Measurements from ENCODE around the gene PDAP1. TPM values are rescaled to one million over a fixed set of nuclear protein-coding genes. Genes with fewer than 3 reads are reported as not detected.

The PDAP1 gene
- polyA plus RNA-seq, 1 experiment: 62.0 TPM

DNA sequence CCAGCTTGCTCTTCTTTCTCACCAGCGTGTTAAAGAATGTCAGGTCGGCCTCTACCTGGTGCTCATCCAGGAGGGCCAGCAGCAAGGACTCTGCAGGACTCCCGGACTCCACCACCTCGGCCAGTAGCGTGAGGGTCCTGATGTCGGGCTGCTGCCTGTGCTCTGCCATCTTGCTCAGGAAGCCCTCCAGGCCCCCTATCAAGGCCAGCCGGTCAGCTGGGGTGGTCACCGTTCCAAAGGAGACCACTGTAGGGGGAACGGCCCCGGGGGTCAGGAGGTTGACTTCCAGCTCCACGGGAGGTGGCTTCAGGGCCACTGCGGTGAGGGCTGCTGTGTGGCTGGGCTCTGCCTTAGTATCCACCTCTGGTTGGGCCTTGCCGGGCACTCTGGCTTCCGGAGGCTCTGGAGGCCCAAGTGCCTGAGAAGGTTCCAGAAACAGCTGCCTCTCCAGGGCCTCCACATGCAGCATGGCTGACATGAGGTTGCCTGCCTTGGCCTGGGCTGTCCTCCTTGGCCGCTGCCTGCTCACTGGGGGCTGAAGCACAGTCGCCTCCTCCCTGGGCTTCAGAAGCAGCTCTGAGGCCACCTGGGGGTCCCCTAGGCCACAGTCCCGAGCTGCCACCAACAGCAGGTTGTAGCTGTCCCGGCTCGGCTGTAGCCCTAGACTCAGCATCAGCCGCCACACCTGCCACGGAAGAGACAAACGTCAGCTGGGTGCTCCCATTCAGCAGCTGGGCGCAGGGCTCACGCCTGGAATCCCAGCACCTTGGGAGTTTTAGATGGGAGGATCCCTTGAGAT, 16.7 kb upstream of the PDAP1 start:
- no peak overlapping the region for H3K4me3 ChIP-seq (ENCODE audit: low read depth, low read length)
- TF ChIP-seq, protein P1, sequence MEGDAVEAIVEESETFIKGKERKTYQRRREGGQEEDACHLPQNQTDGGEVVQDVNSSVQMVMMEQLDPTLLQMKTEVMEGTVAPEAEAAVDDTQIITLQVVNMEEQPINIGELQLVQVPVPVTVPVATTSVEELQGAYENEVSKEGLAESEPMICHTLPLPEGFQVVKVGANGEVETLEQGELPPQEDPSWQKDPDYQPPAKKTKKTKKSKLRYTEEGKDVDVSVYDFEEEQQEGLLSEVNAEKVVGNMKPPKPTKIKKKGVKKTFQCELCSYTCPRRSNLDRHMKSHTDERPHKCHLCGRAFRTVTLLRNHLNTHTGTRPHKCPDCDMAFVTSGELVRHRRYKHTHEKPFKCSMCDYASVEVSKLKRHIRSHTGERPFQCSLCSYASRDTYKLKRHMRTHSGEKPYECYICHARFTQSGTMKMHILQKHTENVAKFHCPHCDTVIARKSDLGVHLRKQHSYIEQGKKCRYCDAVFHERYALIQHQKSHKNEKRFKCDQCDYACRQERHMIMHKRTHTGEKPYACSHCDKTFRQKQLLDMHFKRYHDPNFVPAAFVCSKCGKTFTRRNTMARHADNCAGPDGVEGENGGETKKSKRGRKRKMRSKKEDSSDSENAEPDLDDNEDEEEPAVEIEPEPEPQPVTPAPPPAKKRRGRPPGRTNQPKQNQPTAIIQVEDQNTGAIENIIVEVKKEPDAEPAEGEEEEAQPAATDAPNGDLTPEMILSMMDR (IDR thresholded peaks at IDR 0.05; ENCODE audit: insufficient read depth, low read depth, low read length): no peak
- no peaks in the 10 kb centered on the region for H3K27me3 ChIP-seq (ENCODE audit: control insufficient read depth, insufficient read depth, low read length)
- H3K36me3 ChIP-seq (ENCODE audit: control insufficient read depth, insufficient read depth, low read length): peaks cover 28% of the 10 kb centered on the region
- POLR2A ChIA-PET: no interaction called here
- no peak for DNase-seq (ENCODE audit: low read depth)
- CTCF ChIA-PET: interaction anchor here (0.6 to 0.9 kb wide), 3 partner anchors 9 to 513 kb away, joined by 3 read pairs; no protein-coding TSS in a partner anchor

DNA sequence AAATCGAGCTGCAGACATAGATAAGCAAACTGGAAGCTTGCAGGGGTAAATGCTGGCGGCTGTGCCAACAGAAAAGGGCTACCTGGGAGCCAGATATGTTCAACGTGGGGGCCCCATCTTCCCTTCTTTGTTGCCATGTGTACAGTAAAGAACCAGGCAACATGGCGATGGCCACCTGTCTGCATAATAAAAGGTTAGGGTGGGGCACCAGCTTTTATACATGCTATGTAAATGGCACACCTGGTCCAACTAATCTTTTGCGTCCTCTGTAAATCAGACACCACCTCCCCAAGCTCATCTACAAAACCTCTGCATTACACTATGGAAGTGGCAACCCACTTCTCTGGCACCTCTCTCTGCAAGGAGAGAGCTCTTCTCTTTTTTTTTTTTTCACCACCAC, 14.2 kb upstream of the PDAP1 start:
- Histone ChIP-seq H3K4me3 (ENCODE audit: low read depth, low read length) (no peak overlapping the region), H3K27me3 (ENCODE audit: control insufficient read depth, insufficient read depth, low read length) (no peaks in the 10 kb centered on the region), H3K36me3 (ENCODE audit: control insufficient read depth, insufficient read depth, low read length) (peaks cover 35% of the 10 kb centered on the region)
- no peak for DNase-seq (ENCODE audit: low read depth)
- ChIA-PET CTCF (no interaction called here), POLR2A (no interaction called here)
- TF ChIP-seq, protein P1 (IDR thresholded peaks at IDR 0.05; ENCODE audit: insufficient read depth, low read depth, low read length): no peak

DNA sequence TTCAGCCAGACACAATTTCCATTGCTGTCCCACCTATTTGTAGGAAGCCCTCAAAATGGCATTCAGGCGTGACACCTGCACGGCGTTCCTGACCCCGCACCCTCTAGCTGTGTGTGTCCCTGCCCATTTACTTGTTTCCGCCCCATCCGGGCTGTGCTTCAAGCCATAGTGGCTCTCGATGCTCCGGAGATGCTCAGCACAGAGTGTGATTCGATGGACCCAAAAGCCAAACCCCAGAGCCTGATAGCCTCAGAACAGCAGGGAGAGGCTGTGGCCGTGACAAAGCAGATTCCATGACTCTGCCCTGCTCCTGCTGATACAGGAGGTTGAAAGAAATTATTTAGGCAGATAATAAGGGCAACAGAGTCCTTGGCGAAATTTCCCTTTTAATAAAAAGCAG, 13.8 kb upstream of the PDAP1 start:
- CTCF ChIA-PET: no interaction called here
- no peak for DNase-seq (ENCODE audit: low read depth)
- Histone ChIP-seq H3K4me3 (ENCODE audit: low read depth, low read length) (no peak overlapping the region), H3K36me3 (ENCODE audit: control insufficient read depth, insufficient read depth, low read length) (peaks cover 39% of the 10 kb centered on the region), H3K27me3 (ENCODE audit: control insufficient read depth, insufficient read depth, low read length) (no peaks in the 10 kb centered on the region)
- POLR2A ChIA-PET: no interaction called here
- TF ChIP-seq, protein P1 (IDR thresholded peaks at IDR 0.05; ENCODE audit: insufficient read depth, low read depth, low read length): no peak

DNA sequence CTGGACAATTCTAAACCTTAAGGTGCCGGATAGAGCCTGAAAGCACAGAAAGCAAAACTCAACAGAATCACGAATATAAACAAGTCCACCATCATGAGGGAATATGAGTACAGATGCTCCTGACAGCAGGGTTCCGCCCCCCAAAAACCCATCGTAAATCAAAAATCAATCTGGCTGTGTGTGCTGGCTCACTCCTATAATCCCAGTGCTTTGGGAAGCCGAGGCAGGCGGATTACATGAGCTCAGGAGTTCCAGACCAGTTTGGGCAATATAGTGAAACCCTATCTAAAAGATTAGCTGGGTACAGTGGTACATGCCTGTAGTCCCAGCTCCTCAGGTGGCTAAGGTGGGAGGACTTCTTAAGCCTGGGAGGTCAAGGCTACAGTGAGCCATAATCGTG, 12.6 kb upstream of the PDAP1 start:
- ChIA-PET POLR2A (interaction anchor here (0.5 kb wide), 1 partner anchor 54 kb away, joined by 3 read pairs; no protein-coding TSS in a partner anchor), CTCF (interaction anchor here (0.6 to 1.4 kb wide), 3 partner anchors 11 to 55 kb away, joined by 3 read pairs; no protein-coding TSS in a partner anchor)

DNA sequence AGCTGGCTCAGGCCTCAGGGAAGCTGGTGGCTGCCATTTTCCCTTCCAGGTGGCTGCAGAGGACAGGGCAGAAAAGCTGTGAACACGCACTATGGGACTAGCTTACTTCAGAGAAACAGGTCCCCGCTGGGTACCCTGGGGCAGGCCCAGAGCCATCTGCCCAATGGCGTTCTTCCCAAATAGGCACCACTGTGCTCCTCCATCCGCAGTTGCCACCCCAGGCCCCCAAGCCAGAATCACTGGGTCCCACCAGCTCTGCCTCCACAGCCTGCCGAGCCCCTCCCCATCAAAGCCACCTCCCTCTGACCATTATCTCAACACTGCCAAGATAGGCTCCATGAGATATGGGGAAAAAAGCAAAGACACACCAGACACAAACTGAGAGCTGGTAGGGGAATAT, 11.8 kb upstream of the PDAP1 start:
- H3K27me3 ChIP-seq (ENCODE audit: control insufficient read depth, insufficient read depth, low read length): no peaks in the 10 kb centered on the region
- ChIA-PET CTCF (interaction anchor here (0.8 to 1.4 kb wide), 3 partner anchors 10 to 54 kb away, joined by 3 to 4 read pairs (median 3); partner anchors contain the start of gene BUD31), POLR2A (no interaction called here)
- peaks cover 46% of the 10 kb centered on the region for H3K36me3 ChIP-seq (ENCODE audit: control insufficient read depth, insufficient read depth, low read length)
- no peak for DNase-seq (ENCODE audit: low read depth)
- TF ChIP-seq, protein P1 (IDR thresholded peaks at IDR 0.05; ENCODE audit: insufficient read depth, low read depth, low read length): no peak
- H3K4me3 ChIP-seq (ENCODE audit: low read depth, low read length): no peak overlapping the region

More for the DNA sequence above, 12.6 kb upstream of the PDAP1 start:
- TF ChIP-seq, protein P1 (IDR thresholded peaks at IDR 0.05; ENCODE audit: insufficient read depth, low read depth, low read length): no peak
- Histone ChIP-seq H3K36me3 (ENCODE audit: control insufficient read depth, insufficient read depth, low read length) (peaks cover 45% of the 10 kb centered on the region), H3K27me3 (ENCODE audit: control insufficient read depth, insufficient read depth, low read length) (no peaks in the 10 kb centered on the region), H3K4me3 (ENCODE audit: low read depth, low read length) (no peak overlapping the region)
- DNase-seq (ENCODE audit: low read depth): no peak
